CD4-positive, alpha-beta T cell treated with Interferon alpha-2 for 1 hour (primary cell): Measurements from ENCODE around the gene BSCL2.
"Not testable (repeated sequence)": the region's sequence is repeated elsewhere in the genome, so short reads cannot be mapped to it uniquely, and the experiment has no call there.

Source experiments
- DNase-seq, 2 donors: peaks; one replicate each; pipeline ENCODE4 v3.0.0-alpha.2; 2020 to 2022

BSCL2 gene

GRCh38 chr11:62707277-62707861 is at the start of gene BSCL2, which contains the start of gene GNG3:
BSCL2 (minus strand) TSS chr11:62707424; CDS start chr11:62707195, 229 bp downstream.
GNG3 (plus strand) TSS chr11:62707676; CDS start chr11:62708296, 620 bp downstream.
- no peak for DNase-seq

GRCh38 chr11:62755086-62755615 is 47.9 kb upstream of the BSCL2 start:
- no peak for DNase-seq

- peak; percentile 99 for DNase-seq
These were observed 46.7 kb upstream of the BSCL2 start, which contains the start of gene ZBTB3 for GRCh38 chr11:62753736-62754603. ZBTB3 (minus strand) TSS chr11:62754160; CDS start chr11:62753664, 496 bp downstream.

- no peak for DNase-seq
These were observed 45.9 kb upstream of the BSCL2 start for GRCh38 chr11:62752994-62753735.

GRCh38 chr11:62752177-62752785 is 45.1 kb upstream of the BSCL2 start:
- no peak for DNase-seq

- DNase-seq, result not testable (repeated sequence)
These were observed 42.7 kb upstream of the BSCL2 start for GRCh38 chr11:62749931-62750330.

GRCh38 chr11:62747475-62748160 is 40.4 kb upstream of the BSCL2 start:
- no peak for DNase-seq

GRCh38 chr11:62737196-62737595 is 30.0 kb upstream of the BSCL2 start:
- no peak for DNase-seq

GRCh38 chr11:62732830-62733229 is 25.6 kb upstream of the BSCL2 start:
- DNase-seq, result no peak

- not testable (repeated sequence) for DNase-seq
These were observed 22.9 kb upstream of the BSCL2 start for GRCh38 chr11:62730076-62730475.

GRCh38 chr11:62728171-62728988 is 21.2 kb upstream of the BSCL2 start, which contains the start of gene TTC9C:
TTC9C (plus strand) TSS chr11:62728486; CDS start chr11:62728849, 363 bp downstream.
- peak; percentile 79 to 85 for DNase-seq

- peak; percentile 91 to 97 for DNase-seq
These were observed 20.6 kb upstream of the BSCL2 start for GRCh38 chr11:62727872-62728170.

GRCh38 chr11:62727165-62727871 is 20.1 kb upstream of the BSCL2 start, which contains the start of gene HNRNPUL2:
HNRNPUL2 (minus strand) TSS chr11:62727457; CDS start chr11:62727156, 301 bp downstream.
- DNase-seq, result peak; percentile 99

GRCh38 chr11:62726915-62727164 is 19.6 kb upstream of the BSCL2 start:
- DNase-seq, result no peak

- DNase-seq, result no peak
These were observed 19.1 kb upstream of the BSCL2 start for GRCh38 chr11:62726156-62726914.

- DNase-seq, result no peak
These were observed 18.4 kb upstream of the BSCL2 start for GRCh38 chr11:62725646-62726045.

- DNase-seq, result no peak
These were observed 16.9 kb upstream of the BSCL2 start for GRCh38 chr11:62724171-62724570.

- DNase-seq, result no peak
These were observed 14.8 kb upstream of the BSCL2 start for GRCh38 chr11:62721994-62722393.

- DNase-seq, result no peak
These were observed 12.2 kb upstream of the BSCL2 start for GRCh38 chr11:62719302-62719978.
